Globus pallidus (tissue), 1 donor: ENCODE data around the gene KIZ.

Experiments
- DNase-seq: peaks from one replicate; pipeline ENCODE4 v3.0.0-alpha.2; 2015; ENCODE audit warnings: low spot score

The KIZ gene

DNA sequence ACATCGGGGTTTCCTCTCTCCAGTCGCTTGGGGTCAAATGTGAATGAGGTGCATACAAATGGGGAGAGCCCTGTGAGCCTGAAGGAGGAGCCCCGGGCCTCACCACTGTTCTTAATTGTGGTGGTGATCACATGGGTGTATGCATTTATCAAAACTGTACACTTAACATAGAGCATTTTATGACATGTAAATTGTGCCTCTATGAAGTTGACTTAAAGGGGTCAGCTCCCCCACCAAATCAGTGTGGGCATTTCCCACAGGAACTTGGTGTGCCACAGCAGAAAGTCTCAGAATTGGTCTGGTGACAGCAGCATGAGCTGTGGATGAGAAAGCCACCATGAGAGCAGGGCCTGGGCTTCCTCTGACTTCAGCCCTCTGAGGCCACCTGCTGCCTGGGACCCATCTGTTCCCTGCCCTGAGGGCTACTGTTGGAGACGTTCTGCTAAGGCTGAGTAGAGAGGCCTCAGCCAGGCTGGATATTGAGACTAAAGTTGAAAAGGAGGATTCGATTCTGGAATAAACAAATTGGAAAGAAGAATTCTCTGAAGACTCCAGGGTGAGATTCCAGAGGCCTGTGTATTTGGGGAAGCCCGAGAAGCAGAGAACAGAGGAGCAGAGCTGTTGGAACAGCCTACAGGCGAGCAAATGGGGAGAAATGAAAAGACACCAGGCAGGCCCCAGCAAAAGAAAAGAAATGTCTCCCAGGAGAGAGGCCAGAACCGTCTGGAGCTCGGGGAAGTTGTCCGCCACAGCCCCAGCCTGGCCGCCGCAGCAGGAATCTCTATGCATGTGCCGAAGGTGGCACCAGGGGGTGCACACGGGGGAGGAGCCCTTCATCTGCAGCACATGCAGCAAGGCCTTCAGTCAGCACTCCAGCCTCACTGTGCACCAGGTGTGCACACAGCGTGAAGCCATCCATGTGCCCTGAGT, 139.6 kb downstream of the KIZ start:
- DNase-seq, result no peak

DNA sequence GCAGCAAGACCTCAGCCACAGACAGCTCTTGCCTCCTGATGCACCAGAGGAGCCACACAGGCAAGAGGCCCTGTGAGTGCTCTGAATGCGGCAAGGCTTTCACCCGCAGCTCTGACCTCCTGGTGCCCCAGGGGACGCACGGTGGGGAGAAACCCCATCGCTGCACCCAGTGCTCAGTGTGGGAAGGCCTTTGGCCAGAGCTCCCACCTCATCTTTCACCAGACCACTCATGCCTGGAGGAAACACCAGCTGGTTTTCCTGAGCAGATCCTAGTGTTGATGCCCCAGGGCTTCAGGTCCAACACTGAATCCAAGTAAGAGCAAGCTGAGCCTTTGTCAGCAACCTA, 140.3 kb downstream of the KIZ start:
- DNase-seq, result no peak

DNA sequence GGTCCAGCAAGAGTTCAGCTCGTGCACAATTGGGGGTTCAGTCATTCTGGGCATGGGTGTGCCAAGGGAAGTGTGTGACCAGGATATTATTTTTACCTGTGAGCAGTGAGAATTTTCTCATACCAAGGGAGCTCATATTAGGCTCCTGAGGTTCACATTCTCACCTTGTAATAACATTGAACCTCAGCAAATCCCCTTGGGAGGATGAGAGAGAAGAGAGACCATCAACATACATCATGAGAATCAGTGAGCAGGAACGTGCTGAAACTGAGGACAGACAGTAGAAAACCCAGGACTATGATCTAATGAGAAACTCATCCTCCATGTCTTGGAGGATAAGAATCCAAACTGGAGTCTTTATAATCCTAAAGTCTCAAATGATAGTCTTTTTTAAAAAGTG, 143.9 kb downstream of the KIZ start:
- no peak for DNase-seq

DNA sequence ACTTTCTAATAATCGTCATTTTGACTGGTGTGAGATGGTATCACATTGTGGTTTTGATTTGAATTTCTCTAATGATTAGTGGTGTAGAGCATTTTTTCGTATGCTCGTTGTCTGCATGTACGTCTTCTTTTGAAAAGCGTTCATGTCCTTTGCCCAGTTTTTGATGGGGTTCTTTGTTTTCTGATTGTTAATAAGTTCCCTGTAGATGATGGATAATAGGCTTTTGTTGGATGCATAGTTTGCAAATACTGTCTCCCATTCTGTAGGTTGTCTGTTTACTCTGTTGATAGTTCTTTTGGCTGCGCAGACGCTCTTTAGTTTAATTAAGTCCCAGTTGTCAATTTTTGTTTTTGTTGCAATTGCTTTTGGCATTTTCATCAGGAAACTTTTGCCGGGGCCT, 144.9 kb downstream of the KIZ start:
- peak; percentile 54 for DNase-seq

- no peak for DNase-seq
Measured at GRCh38 chr20:21272279-21272678, 146.4 kb downstream of the KIZ start.

DNA sequence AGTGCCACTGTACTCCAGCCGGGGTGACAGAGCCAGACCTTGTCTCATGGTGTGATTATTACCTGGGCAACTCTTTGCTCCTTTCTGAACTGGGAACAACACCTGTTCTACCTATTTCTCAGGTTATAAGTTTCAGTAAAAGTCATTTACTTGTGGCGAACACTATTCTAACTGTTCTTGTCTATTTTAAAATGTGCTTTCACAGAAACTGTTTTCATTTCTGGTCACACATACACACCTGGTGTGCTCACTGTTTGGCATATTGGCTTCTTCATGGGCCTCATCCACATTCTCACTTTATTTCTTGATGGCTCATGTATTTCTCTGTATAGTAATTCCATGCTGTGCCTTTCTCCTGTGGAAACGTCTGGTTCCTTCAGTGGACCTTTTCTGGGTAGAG, 146.8 kb downstream of the KIZ start:
- no peak for DNase-seq

GRCh38 chr20:21273755-21274386, 148.0 kb downstream of the KIZ start:
- DNase-seq, result no peak

DNA sequence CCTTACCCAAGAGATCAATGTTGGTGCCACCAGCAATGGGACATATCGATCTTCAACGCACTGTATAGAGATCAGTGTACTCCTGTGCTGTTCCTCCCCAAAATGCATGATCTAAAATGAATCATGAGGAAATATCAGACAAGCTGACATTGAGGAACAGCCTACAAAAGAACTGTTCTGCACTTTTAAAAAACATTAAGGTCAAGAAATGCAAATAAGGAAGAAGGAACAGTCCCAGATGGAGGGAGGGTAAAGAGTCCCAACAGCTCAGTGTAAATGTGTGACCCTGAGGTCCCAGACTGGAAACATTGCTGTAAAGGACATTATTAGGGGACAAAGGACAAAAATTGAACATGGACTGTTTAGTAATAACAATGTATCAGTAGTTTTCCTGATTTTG, 152.9 kb downstream of the KIZ start:
- DNase-seq, result no peak

DNA sequence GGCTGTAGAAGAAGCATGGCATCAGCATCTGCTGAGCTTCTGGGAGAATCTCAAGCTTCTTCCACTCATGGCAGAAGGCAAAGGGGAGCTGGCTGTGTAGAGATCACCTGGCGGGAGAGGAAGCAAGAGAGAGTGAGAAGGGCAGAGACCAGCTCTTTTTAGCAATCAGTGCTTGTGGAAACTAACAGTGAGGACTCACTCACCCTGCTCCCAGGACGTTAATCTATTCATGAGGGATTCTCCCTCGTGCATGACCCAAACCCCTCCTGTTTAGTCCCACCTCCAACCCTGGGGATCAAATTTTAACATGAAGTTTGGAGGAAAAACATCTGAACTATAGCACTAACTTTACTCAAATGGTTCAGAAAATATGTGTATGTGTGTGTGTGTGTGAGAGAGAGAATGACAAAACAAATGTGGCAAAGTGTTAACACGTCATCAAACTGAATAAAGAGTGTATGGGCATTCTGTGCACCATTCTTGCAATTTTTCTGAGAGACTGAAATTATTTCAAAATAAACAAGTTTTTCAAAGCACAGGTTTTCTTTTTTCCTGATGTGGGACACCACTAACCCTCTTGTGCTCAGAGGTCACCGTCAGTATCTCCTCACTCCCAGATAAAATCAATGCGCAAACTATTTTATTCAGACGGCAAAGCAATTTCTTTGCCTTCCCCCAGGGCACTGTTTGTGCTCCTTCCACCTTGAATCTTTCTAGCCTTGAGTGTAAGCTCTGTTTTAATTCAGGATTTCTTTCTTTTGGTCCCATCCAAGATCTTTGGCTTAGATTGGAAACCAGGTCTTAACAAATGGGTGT, 154.0 kb downstream of the KIZ start:
- no peak for DNase-seq

DNA sequence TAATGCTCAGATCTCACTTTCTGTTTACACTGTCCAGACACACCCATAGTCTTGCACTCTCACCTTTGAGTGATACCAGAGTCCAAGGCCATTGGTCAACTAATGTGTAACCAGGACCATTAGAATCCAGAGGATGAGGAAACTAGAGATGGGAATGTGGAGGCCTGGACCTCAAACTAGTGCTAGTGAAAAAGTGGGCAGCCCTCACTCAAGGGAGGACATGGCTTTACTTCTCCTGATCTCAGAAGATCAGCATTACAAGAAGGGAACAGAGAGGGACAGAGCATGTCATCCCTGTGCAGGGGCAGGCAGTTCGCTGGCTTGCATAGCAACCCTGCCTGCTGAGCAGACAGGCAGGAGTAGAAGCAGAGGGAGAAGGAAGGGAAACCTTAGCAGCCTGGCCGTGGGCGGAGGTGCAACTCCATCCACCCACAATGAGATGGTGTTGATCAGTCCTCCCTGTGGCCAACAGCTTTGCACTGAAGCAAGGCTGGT, 154.7 kb downstream of the KIZ start:
- DNase-seq, result no peak

GRCh38 chr20:21286775-21287174, 160.9 kb downstream of the KIZ start:
- no peak for DNase-seq

GRCh38 chr20:21288587-21289370, 162.9 kb downstream of the KIZ start:
- DNase-seq, result no peak

DNA sequence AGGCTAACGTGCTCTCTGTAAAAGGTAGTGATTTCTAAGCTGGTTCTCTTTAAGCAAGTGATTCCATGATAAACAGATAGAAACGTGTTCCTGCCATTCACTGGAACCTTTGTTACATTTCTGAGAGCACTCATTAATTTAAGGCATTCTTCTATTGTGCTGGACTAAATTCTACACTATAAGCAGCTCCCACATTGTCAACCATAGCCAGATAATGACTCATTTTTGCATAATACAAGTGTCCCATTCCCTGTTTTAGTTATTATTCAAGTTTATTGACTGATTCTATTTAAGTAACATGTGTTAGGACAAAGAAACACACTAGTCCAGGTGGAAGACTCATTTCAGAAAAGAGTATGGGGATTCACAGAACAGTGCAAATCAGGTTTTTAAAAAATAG, 163.8 kb downstream of the KIZ start:
- no peak for DNase-seq

DNA sequence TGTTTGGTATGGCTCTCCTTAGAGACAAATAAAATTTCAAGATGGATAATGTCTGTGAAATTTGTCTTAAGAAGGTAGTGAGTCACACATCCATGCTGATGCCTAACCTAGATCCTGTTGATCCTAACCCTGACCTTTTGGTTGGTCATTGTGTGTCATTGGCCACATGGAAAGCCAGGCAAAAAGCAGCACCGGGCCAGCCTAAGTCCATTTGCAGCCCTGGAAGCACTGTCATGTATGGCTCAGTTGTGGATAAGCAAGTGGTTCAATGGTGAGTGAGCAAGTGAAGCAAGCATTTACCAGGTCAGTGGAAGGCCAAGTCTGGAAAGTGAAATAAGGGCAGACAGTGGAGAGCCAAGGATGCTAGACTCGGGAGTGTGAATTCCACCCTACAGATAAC, 165.1 kb downstream of the KIZ start:
- no peak for DNase-seq

- no peak for DNase-seq
Measured at GRCh38 chr20:21294755-21295154, 168.9 kb downstream of the KIZ start.
